A549 (cell line): ENCODE measurements around the gene NCOA3. TPM values are rescaled to one million over a fixed set of nuclear protein-coding genes. Genes with fewer than 3 reads are reported as not detected.

Experiments used
- ATAC-seq, 2 experiments: fragments of 200-7000 bp in 1 of 2; fragments of >200 bp in 1 of 2; cut with Nextera tagmentation in 1 of 2; cut with Tn5 transposase in 1 of 2; 3 replicates each; pipeline versions ENCODE4 v1.8.0 to v1.9.1; 2018 to 2020; ENCODE audit warnings: mild to moderate bottlenecking in 1 of 2, moderate library complexity in 1 of 2
- CTCF ChIA-PET: fragments of 300-600 bp; sonication (Branson Sonifier 250); formaldehyde crosslinking; extraction: SDS; loops from one replicate; lab custom pipeline; 2021; ENCODE audit warnings: antibody characterized with exemption, inconsistent platforms; lab: Yijun Ruan, JAX
- POLR2A ChIA-PET: fragments of 350-600 bp; formaldehyde crosslinking; extraction: SDS; loops from one replicate; lab custom pipeline; 2021; ENCODE audit warnings: antibody characterized with exemption, inconsistent platforms; lab: Yijun Ruan, JAX
- DNase-seq, 2 experiments: peaks; one replicate each; pipeline versions ENCODE4 v3.0.0 to v3.0.0-alpha.2; 2011 to 2016; ENCODE audit warnings: low read depth in 1 of 2, low spot score in 1 of 2
- FAIRE-seq: peaks from 2 replicates; lab custom pipeline; 2011; peaks lifted over from hg19 to GRCh38; lab: Jason Lieb, UNC
- H3K27ac ChIP-seq, 2 experiments: fragments of >200 bp; sonication (Bioruptor Twin); formaldehyde crosslinking; 3 replicates each; pipeline ENCODE4 v1.5.1; 2016 to 2017
- H3K4me1 ChIP-seq: fragments of >200 bp; sonication (Bioruptor Twin); formaldehyde crosslinking; 3 replicates; pipeline ENCODE4 v1.6.1; 2016
- H3K4me2 ChIP-seq: fragments of >200 bp; sonication (Bioruptor Twin); formaldehyde crosslinking; 3 replicates; pipeline ENCODE4 v1.6.1; 2016
- H3K4me3 ChIP-seq: fragments of >200 bp; sonication (Bioruptor Twin); formaldehyde crosslinking; 3 replicates; pipeline ENCODE4 v1.5.1; 2016
- H3K9me3 ChIP-seq: fragments of >200 bp; sonication (Bioruptor Twin); formaldehyde crosslinking; 3 replicates; pipeline ENCODE4 v1.6.1; 2016
- CBX2 ChIP-seq: fragments of 200-600 bp; sonication (generic); IDR thresholded peaks from 2 replicates; pipeline ENCODE4 v1.6.1; 2016; ENCODE audit warnings: low read depth, mild to moderate bottlenecking, borderline replicate concordance
- CTCF ChIP-seq: fragments of >200 bp; sonication (Bioruptor Twin); formaldehyde crosslinking; IDR thresholded peaks from 3 replicates; pipeline ENCODE4 v1.5.1; 2016
- EHF ChIP-seq: fragments of 250-450 bp; sonication (Bioruptor Pico); IDR thresholded peaks from 2 replicates; pipeline ENCODE4 v1.5.0; 2020; ENCODE audit warnings: mild to moderate bottlenecking
- EHMT2 ChIP-seq: fragments of 200-600 bp; sonication (generic); IDR thresholded peaks from 2 replicates; pipeline ENCODE4 v1.6.1; 2016; ENCODE audit warnings: antibody characterized with exemption, low read depth, mild to moderate bottlenecking, moderate library complexity
- ELK1 ChIP-seq: fragments of 150-350 bp; IDR thresholded peaks from 2 replicates; pipeline ENCODE4 v1.6.1; 2014; ENCODE audit warnings: low read depth, mild to moderate bottlenecking, low read length
- EP300 ChIP-seq, 2 experiments: fragments of >200 bp; sonication (Bioruptor Twin); formaldehyde crosslinking; IDR thresholded peaks; 2 replicates in 1 of 2; 3 replicates in 1 of 2; pipeline ENCODE4 v1.6.1; 2016 to 2017
- ESRRA ChIP-seq: fragments of 150-350 bp; IDR thresholded peaks from 2 replicates; pipeline ENCODE4 v1.6.1; 2014; ENCODE audit warnings: mild to moderate bottlenecking, low read length, borderline replicate concordance
- HDAC2 ChIP-seq: fragments of 200-600 bp; sonication (generic); IDR thresholded peaks from 2 replicates; pipeline ENCODE4 v1.6.1; 2016
- HEYL ChIP-seq: fragments of 250-450 bp; sonication (Bioruptor Pico); IDR thresholded peaks from 2 replicates; pipeline ENCODE4 v1.8.0; 2021; ENCODE audit warnings: mild to moderate bottlenecking, moderate library complexity
- HOXB13 ChIP-seq: fragments of 250-450 bp; sonication (Bioruptor Pico); IDR thresholded peaks from 2 replicates; pipeline ENCODE4 v1.5.0; 2020; ENCODE audit warnings: low read depth, mild to moderate bottlenecking, moderate library complexity
- JUN ChIP-seq, 2 experiments: fragments of >200 bp; sonication (Bioruptor Twin); formaldehyde crosslinking; IDR thresholded peaks; 2 replicates in 1 of 2; 3 replicates in 1 of 2; pipeline ENCODE4 v1.6.1; 2016 to 2017
- MYC ChIP-seq: IDR thresholded peaks from 2 replicates; pipeline ENCODE4 v1.6.1; 2012; ENCODE audit warnings: mild to moderate bottlenecking, inconsistent platforms, low read length, improper control_type of control experiment, borderline replicate concordance
- NR3C1 ChIP-seq: fragments of >200 bp; sonication (Bioruptor Twin); formaldehyde crosslinking; IDR thresholded peaks from 3 replicates; pipeline ENCODE4 v1.6.1; 2017
- POLR2A ChIP-seq: IDR thresholded peaks from 2 replicates; pipeline ENCODE4 v1.6.1; 2012; ENCODE audit warnings: mild to moderate bottlenecking, low read length
- POLR2AphosphoS2 ChIP-seq: conservative IDR thresholded peaks from 2 replicates; pipeline ENCODE4 v1.6.1; 2012; ENCODE audit warnings: low read length, improper control_type of control experiment, inconsistent platforms
- RAD21 ChIP-seq, 2 experiments: fragments of >200 bp in 1 of 2; sonication (Bioruptor Twin) in 1 of 2; formaldehyde crosslinking in 1 of 2; IDR thresholded peaks in 1 of 2; conservative IDR thresholded peaks in 1 of 2; 2 replicates in 1 of 2; 3 replicates in 1 of 2; pipeline ENCODE4 v1.6.1; 2012 to 2018; ENCODE audit warnings: inconsistent platforms in 1 of 2
- RARB ChIP-seq: fragments of 250-450 bp; sonication (Bioruptor Pico); IDR thresholded peaks from 2 replicates; pipeline ENCODE4 v1.8.0; 2021; ENCODE audit warnings: mild to moderate bottlenecking, moderate library complexity
- REST ChIP-seq: fragments of 200-600 bp; sonication (generic); IDR thresholded peaks from 2 replicates; pipeline ENCODE4 v1.6.1; 2016; ENCODE audit warnings: antibody characterized with exemption, mild to moderate bottlenecking, moderate library complexity
- RNF2 ChIP-seq: fragments of 200-600 bp; sonication (generic); IDR thresholded peaks from 2 replicates; pipeline ENCODE4 v1.6.1; 2016; ENCODE audit warnings: low read depth, mild to moderate bottlenecking, antibody characterized with exemption, moderate library complexity, borderline replicate concordance
- SMC3 ChIP-seq: fragments of >200 bp; sonication (Bioruptor Twin); formaldehyde crosslinking; IDR thresholded peaks from 3 replicates; pipeline ENCODE4 v1.6.1; 2018; ENCODE audit warnings: inconsistent platforms
- SREBF2 ChIP-seq: fragments of 450-650 bp; IDR thresholded peaks from 2 replicates; pipeline ENCODE4 v1.6.1; 2014; ENCODE audit warnings: mild to moderate bottlenecking, moderate library complexity
- TFCP2L1 ChIP-seq: fragments of 250-450 bp; sonication (Bioruptor Pico); IDR thresholded peaks from 2 replicates; pipeline ENCODE4 v1.5.0; 2021; ENCODE audit warnings: mild to moderate bottlenecking
- TP53 ChIP-seq: fragments of 250-450 bp; sonication (Bioruptor Pico); IDR thresholded peaks from 2 replicates; pipeline ENCODE4 v1.5.0; 2021; ENCODE audit warnings: mild to moderate bottlenecking, moderate library complexity
- USF2 ChIP-seq: fragments of 450-650 bp; IDR thresholded peaks from 2 replicates; pipeline ENCODE4 v1.6.1; 2014; ENCODE audit warnings: antibody characterized with exemption
- ZFP36 ChIP-seq: fragments of 450-650 bp; IDR thresholded peaks from 2 replicates; pipeline ENCODE4 v1.6.1; 2014; ENCODE audit warnings: borderline replicate concordance; ENCODE audit not compliant: partially characterized antibody
- WGBS: methylation state at CpG from one replicate; pipeline ENCODE4 v1.1.6; 2017; ENCODE audit errors: missing lambda C conversion rate; 5-methylcytosine and 5-hydroxymethylcytosine counted together
- polyA plus RNA-seq, 4 experiments: library from polyadenylated mRNA; depleted of rRNA in 3 of 4; stranded (reverse); fragments of >200 nt; fragmentation: RNase III in 1 of 4; extraction: RNeasy Plus Mini Kit Qiagen cat#74134 plus additional on column Dnase treatment in 1 of 4; gene quantifications; 2 replicates in 3 of 4; 3 replicates in 1 of 4; pipeline ENCODE4 v1.2.3, GENCODE V29; 2011 to 2017
- TF ChIP-seq, protein P1 (sequence below): fragments of >200 bp; sonication (Bioruptor Twin); formaldehyde crosslinking; IDR thresholded peaks from 3 replicates; pipeline ENCODE4 v1.6.1; 2016
- TF ChIP-seq, protein P2 (sequence below): IDR thresholded peaks from 2 replicates; pipeline ENCODE4 v1.6.1; 2012; ENCODE audit warnings: low read depth, borderline replicate concordance

The NCOA3 gene
- polyA plus RNA-seq, 2 of the 4 experiments (the other 2 are of a cell fraction): 42.9 to 136 TPM

DNA sequence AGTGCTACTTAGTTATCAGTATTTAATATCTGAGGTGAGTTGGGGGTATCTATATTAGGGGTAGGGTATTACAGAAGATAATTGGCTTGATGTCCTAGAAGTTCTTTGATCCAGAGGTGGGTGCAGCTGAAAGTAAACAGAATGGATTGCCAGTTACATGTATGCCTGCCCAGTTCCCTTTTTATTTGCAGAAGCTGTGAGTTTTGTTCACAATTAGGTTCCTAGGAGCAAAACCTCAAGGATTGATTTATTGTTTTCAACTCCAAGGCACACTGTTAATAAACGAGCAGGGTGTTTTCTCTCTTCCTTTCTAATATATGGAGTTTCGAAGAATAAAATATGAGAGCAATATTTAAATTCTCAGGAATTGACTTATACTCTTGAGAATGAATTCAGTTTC, 154.6 kb downstream of the NCOA3 start (continued):
- TF ChIP-seq, protein P1, sequence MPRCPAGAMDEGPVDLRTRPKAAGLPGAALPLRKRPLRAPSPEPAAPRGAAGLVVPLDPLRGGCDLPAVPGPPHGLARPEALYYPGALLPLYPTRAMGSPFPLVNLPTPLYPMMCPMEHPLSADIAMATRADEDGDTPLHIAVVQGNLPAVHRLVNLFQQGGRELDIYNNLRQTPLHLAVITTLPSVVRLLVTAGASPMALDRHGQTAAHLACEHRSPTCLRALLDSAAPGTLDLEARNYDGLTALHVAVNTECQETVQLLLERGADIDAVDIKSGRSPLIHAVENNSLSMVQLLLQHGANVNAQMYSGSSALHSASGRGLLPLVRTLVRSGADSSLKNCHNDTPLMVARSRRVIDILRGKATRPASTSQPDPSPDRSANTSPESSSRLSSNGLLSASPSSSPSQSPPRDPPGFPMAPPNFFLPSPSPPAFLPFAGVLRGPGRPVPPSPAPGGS: no peak
- TF ChIP-seq MYC: no peak
- TF ChIP-seq HDAC2: no peak
- TF ChIP-seq, protein P2, sequence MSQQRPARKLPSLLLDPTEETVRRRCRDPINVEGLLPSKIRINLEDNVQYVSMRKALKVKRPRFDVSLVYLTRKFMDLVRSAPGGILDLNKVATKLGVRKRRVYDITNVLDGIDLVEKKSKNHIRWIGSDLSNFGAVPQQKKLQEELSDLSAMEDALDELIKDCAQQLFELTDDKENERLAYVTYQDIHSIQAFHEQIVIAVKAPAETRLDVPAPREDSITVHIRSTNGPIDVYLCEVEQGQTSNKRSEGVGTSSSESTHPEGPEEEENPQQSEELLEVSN: no peak
- TF ChIP-seq NR3C1: no peak
- TF ChIP-seq RARB: no peak
- TF ChIP-seq EHF (CRISPR knock-in tag): no peak
- TF ChIP-seq ESRRA: no peak
- TF ChIP-seq TFCP2L1: no peak
- TF ChIP-seq CBX2: no peak
- TF ChIP-seq POLR2A: no peak

GRCh38 chr20:47659904-47660601, 158.4 kb downstream of the NCOA3 start:
- Histone ChIP-seq H3K9me3 (no peaks in the 10 kb centered on the region), H3K4me2 (no peak overlapping the region), H3K4me3 (no peak overlapping the region), H3K27ac (no peak overlapping the region)
- CTCF ChIA-PET: interaction anchor here (0.9 to 6.1 kb wide), 5 partner anchors 8 to 960 kb away, joined by 3 to 73 read pairs (median 5); no protein-coding TSS in a partner anchor
- no peak for DNase-seq
- TF ChIP-seq USF2 (no peak), POLR2AphosphoS2 (no peak), RAD21 (conservative IDR thresholded peaks at IDR 0.05 in 1 of 2, IDR thresholded peaks at IDR 0.05 in 1 of 2) (no peak), NR3C1 (no peak), TP53 (CRISPR knock-in tag) (no peak), EP300 (IDR thresholded peaks at IDR 0.05) (no peak)
- TF ChIP-seq, all 56 proteins: peak for 0
- no peak for FAIRE-seq
- 85% methylated on average over 7 of the region's 7 CpGs for WGBS
- H3K4me1 ChIP-seq: peaks cover 4% of the 10 kb centered on the region; the same call in 1 of the 3 replicates
- ATAC-seq: no peak
- POLR2A ChIA-PET: no interaction called here

DNA sequence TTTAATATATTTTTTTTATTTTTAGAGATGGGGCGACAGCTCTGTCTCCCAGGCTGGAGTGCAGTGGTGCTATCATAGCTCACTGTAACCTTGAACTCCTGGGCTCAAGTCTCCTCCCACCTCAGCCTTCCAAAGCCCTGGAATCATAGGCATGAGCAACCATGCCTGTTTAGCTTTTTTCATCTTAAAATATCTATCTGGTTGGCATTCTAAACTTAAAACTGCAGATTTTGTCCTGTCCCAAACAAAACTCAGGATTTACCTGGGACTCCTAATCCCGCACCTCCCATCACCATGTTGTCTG, 158.9 kb downstream of the NCOA3 start:
- ChIA-PET CTCF (interaction anchor here (0.9 to 6.1 kb wide), 4 partner anchors 16 to 960 kb away, joined by 3 to 73 read pairs (median 34); no protein-coding TSS in a partner anchor), POLR2A (no interaction called here)
- WGBS: 95% methylated on average over 2 of the region's 2 CpGs
- no peaks in the 10 kb centered on the region for H3K9me3 ChIP-seq
- H3K27ac ChIP-seq: no peak overlapping the region; a peak in 1 of 6 replicates
- ATAC-seq (no peak), DNase-seq (no peak), FAIRE-seq (no peak)
- peaks cover 4% of the 10 kb centered on the region; the same call in 1 of the 3 replicates for H3K4me1 ChIP-seq
- H3K4me2 ChIP-seq: no peak overlapping the region
- H3K4me3 ChIP-seq: no peak overlapping the region
- no peak for TF ChIP-seq TP53 (CRISPR knock-in tag)
- no peak for TF ChIP-seq HOXB13 (CRISPR knock-in tag)
- no peak for TF ChIP-seq SREBF2
- TF ChIP-seq CTCF: no peak
- TF ChIP-seq ELK1: no peak
- TF ChIP-seq EHF (CRISPR knock-in tag): no peak
- TF ChIP-seq HEYL (CRISPR knock-in tag): no peak
- no peak for TF ChIP-seq RAD21 (conservative IDR thresholded peaks at IDR 0.05 in 1 of 2, IDR thresholded peaks at IDR 0.05 in 1 of 2)
- TF ChIP-seq JUN (IDR thresholded peaks at IDR 0.05): no peak
- no peak for TF ChIP-seq REST
- TF ChIP-seq RNF2: no peak
- no peak for TF ChIP-seq ZFP36
- no peak for TF ChIP-seq SMC3
- no peak for TF ChIP-seq POLR2A
- TF ChIP-seq EHMT2: no peak
